Measurements from ENCODE around the gene NRROS.

- no peak for TF ChIP-seq POLR2A (IDR thresholded peaks at IDR 0.05)
- no peak for TF ChIP-seq CTCF (IDR thresholded peaks at IDR 0.05)
Observed at GRCh38 chr3:196654735-196655090, 15.2 kb downstream of the NRROS start.

All from body of pancreas (tissue), 4 donors.